ENCODE data around the gene TSPEAR.

TSPEAR gene

DNA sequence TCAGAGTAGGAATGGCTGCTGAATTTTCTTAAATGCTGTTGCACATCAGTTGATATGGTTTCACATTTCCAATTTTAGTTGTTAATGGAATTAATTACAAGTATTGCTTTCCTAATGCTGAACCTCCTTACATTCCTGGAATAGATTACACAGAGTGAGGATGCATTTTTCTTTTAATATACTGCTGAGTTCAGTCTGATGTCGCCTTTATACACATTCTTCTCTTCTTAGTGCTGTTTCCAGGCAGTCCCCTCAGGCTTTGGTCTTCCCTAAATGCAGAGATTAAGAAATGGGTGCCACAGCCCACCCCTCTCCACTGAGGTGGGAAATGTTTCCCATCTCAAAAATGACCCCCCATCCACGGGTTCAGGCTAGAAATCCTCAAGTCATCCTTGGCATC lies 6.7 kb upstream of the TSPEAR start:
- no peak for DNase-seq

DNA sequence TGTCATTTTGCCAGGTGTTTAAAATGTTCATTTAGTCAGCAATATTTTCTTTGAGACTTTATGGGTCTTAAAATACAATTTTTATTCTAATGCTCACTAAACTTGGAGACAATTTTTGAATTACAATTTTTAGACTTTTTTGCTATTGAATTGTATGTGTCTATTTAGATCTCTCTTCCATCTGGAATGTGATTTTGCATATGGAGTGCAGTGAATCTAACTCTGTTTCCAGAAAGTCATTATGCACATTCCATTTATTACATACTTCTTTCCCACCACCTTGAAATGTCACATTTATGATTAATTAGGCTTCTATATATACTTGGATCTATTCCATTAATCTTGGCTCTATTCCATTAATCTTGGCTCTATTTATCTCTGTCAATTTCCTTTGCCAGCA lies 5.6 kb upstream of the TSPEAR start:
- no peak for DNase-seq

DNA sequence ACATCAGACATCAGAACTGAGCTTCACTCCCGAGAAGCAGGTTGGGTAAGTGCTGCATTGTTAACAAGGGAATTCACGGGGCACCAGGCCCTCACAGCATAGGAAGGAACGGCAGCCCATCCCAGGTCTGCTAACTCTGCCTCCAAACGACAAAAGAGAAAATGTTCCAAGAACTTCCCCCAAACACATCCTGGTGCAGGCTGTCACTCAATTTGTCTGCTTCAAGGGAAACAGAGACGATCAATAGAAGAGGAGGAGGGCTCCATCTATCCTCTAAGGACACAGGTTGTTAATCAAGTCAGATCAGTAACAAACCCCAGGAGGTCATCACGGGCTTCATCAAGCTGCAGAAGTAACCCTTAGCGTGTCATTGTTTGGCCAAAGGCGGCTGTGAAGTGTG lies 3.5 kb upstream of the TSPEAR start:
- DNase-seq = no peak

DNA sequence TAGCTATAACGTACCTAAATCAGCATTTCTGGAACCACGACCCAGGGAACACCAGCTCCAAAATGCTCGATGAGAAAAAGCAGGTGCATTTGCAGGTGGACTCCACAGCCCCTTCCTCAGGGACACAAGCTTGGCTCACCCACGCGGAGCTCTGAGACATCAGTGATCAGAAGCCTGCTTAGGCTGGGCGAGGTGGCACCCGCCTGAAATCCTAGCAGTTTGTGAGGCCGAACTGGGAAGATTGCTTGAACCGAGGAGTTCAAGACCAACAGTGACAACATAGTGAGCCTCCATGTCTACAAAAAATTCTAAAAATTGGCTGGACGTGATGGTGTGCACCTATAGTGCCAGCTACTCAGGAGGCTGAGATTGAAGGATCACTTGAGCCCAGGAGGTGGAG lies 2.5 kb upstream of the TSPEAR start:
- no peak for DNase-seq

GRCh38 chr21:44713130-44713529 lies 1.8 kb upstream of the TSPEAR start:
- DNase-seq = no peak

DNA sequence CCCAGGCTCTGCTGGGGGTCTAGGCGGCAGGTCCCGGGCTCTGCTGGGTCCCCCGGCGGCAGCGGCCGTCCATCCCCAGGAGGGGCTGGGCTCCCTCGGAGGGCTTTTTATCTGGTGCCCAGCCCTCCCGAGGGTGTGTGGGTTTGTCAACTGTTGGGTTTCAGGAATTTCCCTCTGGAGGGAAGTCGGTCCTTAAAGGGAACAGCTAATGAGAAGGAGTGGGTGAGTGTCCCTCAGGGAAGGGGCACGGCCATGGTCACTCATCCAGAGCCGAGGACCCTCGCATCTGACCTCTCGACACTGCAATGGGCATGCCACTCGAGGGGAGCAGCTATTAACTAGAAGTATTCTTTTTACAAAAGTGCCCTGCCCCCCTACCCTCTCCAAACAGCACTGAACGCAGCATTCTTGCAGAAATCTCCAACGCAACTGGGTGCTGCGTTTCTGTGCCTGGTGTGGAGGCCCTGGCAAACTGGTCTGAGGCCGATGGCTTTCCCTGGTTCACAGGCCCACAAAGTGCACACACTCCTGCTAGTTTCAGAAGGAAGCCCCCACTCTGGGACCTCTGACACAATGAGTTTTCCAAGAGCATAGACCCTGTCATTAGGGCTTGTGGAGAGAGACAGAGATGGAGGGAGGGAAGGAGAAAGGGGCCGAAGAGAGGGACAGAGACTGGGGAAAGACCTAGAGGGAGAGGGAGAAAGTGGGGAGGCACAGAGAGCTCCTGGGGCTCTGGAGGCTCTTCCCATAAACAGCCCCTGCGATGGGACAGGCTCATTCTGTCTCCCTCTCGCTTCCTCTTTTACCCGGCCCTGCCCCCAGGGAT lies 1.0 kb upstream of the TSPEAR start:
- DNase-seq = no peak

GRCh38 chr21:44710756-44711326 lies 531 bp downstream of the TSPEAR start:
- no peak for DNase-seq

GRCh38 chr21:44710294-44710665 lies 1.1 kb downstream of the TSPEAR start:
- DNase-seq = no peak

DNA sequence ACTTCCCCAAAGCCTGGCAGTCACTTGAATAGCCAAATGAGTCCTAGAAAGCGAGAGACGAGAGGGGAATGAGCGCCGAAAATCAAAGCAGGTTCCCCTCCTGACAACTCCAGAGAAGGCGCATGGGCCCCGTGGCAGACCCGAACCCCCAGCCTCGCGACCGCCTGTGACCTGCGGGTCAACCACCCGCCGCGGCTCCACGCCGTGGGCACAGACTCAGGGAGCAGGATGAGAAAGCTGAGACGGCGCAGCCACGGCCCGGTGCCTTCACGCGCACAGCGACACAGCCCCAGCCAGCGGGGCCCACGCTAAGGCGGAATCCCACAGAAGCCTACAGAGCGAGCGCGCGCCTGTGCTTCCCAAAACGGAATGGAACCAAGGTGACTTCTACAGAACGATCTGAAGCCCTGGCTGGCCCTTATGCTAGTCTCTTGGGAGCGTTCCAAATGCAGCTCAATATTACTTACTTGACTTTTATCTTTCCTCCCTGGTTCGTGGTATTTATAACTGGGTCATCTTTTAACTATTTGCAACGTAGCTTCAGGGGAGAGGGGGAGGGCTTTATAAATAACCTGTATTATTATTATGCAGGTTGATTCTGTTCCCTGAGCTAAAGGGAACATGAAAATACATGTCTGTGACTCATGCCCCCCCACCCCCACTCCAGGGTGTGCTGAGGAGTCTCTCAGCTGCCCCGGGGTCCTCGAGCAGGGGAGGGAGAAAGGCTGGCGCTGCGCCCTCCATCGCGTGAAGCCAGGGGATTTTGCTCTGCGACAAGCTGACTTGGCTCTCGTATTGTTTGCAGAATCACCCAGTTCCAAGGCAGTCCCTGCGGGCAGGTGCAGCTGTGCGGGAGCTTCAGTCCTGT lies 1.7 kb downstream of the TSPEAR start:
- peak; percentile 21 for DNase-seq

GRCh38 chr21:44708866-44709425 lies 2.4 kb downstream of the TSPEAR start:
- no peak for DNase-seq

- no peak for DNase-seq
These were observed 3.0 kb downstream of the TSPEAR start for GRCh38 chr21:44708213-44708865.

DNA sequence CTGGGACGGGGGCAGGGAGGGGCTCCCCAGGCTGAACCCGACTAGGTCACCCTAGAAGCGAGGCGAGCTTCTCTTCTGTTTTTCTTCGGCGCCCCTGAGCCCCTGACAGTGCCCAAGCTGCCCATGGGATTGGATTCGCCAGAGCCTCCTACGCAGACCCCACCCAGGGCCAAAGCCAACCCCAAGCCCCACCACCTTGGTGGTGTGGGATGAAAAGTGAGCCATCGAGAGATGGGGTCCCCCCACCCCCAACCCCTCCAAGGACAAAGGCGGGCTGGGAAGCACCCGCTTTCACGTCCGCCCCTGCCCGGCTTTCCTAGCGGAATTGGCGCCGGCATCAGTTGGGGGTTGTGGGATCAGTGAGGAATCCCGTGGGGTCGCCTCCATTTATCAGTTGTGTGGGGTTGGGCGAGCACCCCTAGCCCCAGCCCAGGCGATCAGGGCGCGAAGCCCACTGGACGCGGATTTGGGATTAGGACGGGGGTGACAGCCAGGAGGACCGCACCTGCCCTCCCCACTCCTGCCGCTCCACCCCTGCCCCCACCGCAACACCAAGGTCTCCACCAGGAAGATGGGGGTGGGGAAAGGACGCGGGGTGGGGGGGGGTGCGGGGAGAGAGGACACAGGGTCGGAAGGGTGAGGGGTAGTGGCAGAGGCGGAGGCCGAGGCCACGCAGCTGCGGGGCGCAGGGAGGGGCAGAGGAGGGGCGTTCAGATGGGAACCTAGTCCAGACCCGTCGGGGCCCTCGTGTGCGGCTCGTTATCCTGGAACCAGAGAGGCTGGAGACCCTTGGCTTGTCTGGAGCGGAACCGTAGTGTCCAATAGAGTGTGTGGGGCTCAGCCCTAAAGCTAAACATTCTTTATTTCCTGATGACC lies 4.4 kb downstream of the TSPEAR start:
- no peak for DNase-seq

- no peak for DNase-seq
These were observed 5.2 kb downstream of the TSPEAR start for GRCh38 chr21:44706026-44706705.

- no peak for DNase-seq
These were observed 6.8 kb downstream of the TSPEAR start for GRCh38 chr21:44704636-44705001.

DNA sequence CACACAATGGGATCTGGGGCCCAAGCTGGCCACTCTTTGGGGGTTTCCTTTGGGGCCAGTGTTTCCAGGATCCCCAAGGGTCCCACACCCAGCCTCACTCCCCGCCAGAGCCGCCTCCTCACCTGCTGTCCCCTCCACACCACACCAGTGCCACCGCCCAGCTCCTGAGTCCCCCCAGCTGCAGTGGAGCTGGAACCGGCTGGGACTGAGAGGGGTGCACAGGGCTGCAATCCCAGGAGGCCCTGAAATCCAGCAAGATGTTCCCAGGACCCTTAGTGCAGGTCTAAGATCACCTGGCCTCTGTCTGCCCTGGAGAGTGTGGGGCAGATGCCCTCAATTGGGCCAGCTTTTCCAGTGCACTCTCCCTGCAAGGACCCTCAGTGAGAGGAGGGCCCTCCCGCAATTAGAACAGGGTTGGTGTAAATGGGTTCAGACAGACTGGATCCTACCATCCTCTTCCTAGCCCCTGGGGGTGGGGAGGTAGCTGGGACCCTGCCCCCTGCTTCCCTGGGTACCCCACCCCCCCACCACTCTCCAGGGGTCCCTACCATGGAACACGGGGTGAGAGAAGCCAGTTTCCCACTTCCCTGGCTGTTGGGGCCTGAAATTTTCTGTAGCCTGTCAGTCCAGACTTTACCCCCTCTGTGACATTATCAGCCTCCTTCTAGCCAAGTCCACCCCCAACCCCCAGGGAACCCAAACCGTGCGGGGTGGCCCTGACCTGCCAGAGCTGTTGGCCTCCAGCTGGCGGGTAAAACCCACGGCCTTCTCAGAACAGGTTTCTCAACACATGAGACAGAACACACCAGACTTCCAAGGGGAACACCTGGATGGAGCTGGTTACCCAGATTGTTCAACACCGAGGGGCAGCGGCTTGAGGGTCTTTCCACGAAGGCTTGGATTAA lies 7.4 kb downstream of the TSPEAR start:
- DNase-seq = no peak

DNA sequence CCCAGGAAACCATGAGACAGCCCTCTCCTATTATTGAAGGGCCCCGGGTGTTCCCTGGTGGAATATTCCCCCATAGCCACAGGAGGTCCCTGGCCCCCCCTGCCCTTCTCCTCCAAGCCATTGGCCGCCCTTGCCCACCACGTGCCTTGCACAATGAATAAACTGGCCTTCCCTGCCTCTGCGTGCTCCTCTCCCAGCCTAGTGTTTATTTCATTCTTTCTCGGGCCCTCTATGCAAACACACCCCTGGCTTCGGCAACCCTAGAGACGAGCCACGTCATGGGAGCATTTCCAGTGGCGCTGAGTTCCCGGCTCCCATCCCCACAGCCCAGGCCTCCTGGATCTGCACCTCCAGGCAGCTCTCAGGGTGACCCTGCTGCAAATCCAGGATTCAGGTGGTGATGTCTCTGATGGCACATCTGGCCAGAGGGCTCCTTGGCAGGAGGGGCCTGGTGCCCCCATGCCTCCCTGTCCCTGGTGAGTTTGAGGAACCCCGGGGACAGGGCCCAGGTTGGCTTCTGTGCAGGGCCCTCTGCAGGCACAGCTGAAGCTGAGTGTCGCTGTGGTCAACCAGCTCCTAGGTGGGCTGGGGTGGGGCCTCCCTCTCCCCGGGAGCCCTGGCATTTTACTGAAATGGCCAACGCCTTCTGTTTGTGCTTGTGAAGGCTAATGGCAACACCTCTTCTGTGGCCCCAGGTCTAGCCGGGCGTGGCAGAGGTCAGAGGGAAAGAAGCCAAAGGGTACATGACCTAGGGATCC lies 8.2 kb downstream of the TSPEAR start:
- no peak for DNase-seq

DNA sequence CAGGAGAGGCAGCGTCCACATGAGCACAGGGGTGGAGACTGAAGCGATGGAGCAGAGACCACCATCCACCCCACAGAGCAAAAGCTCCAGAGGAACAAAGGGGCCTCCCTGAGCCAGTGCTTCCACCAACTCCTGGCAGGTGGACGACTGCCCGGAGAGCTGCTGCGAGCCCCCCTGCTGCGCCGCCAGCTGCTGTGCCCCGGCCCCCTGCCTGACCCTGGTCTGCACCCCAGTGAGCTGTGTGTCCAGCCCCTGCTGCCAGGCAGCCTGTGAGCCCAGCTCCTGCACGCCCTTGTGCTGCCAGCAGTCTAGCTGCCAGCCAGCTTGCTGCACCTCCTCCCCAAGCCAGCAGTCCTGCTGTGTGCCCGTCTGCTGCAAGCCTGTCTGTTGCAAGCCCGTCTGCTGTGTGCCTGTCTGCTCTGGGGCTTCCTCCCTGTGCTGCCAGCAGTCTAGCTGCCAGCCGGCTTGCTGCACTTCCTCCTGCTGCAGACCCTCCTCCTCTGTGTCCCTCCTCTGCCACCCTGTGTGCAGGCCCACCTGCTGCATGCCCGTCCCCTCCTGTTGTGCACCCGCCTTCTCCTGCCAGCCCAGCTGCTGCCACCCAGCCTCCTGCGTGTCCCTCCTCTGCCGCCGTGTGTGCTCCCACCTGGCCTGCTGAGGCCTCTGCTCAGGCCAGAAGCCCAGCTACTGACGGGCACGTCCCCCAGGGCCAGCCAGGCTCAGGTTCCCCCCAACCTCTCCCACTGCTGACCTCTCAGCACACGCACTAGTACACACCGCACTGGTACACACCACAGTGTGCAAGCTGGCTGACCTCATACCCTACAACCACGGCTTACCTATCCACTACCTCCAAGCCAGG lies 9.0 kb downstream of the TSPEAR start:
- DNase-seq = no peak

- DNase-seq = no peak
These were observed 9.8 kb downstream of the TSPEAR start for GRCh38 chr21:44701541-44701940.

GRCh38 chr21:44701023-44701400 lies 10.4 kb downstream of the TSPEAR start:
- DNase-seq = no peak
